NCI-H1417 (cell line): ENCODE results near the gene TNN.
A peak's percentile ranks its signal among the peaks of the same experiment; 100 is the strongest.
"Not testable (repeated sequence)": the region's sequence is repeated elsewhere in the genome, so short reads cannot be mapped to it uniquely, and the experiment has no call there.

Experiments
- DNase-seq, 3 experiments: peaks; one replicate each; lab custom pipeline; 2025; lab: John Stamatoyannopoulos, UW

Gene TNN

DNA sequence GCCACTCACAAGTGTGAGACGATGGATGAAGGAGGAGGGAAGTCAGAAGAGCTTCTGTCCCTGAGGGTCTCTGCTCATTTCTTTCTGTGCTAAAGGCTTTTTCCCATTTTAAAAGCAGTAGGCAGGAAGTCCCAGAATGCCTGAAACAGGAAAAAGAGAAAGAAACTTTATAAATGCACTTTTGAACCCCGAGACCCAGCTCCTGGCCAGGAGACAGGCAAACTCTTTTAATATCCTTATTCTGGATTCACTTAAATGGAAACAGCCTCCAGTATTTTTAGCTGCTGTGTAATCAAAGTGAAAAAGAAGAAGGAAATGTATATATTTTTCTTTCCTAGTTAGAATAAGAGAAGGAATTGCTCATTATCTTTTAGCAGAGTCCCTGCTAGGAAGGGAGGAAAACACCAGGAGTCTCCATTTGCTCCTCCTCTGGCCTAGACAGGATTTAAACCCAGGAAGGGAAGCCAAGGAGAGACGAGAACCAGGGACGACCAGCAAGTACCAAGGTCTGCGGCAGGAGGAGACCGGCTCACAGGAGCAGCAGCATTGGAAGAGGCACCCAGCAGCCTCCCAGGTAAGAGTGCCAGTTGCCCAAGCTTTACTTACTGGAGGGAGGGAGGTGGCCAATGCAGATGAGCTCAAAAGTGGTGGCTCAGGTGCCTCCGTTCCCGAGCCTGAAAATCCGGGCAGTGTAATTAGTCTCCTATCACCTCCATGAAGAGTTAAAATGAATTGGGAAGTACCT lies at the start of gene TNN:
Gene TNN (plus strand): TSS at position 472 of the 745 bp plus-strand sequence. CDS start 9,586 bp downstream, outside the sequence.
- no peak for DNase-seq

DNA sequence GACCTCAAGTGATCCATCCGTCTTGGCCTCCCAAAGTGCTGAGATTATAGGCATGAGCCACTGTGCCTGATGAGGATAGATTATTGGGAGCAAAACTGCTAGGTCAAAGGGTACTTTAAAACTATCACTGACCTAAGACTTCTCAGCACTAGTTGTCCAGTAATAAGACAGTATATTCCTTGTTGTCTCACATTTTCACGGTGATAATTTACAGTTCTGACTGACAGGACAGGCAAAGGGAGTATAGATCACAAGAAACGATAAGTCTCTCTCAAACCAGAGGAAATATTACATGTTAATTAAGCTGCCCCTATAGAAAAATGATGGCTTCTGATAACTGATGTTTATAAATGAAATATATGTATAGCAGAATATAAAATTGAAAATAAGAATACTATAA lies 48.1 kb upstream of the TNN start:
- no peak for DNase-seq

GRCh38 chr1:175023043-175023921 lies 44.4 kb upstream of the TNN start, which contains the start of gene MRPS14:
Gene MRPS14 (minus strand): TSS chr1:175023425. CDS start chr1:175023408, 17 bp downstream.
- DNase-seq, result peak; percentile 97 to 100 (median 99)

- DNase-seq, result not testable (repeated sequence)
Observed at GRCh38 chr1:175023922-175024242, 43.8 kb upstream of the TNN start.

DNA sequence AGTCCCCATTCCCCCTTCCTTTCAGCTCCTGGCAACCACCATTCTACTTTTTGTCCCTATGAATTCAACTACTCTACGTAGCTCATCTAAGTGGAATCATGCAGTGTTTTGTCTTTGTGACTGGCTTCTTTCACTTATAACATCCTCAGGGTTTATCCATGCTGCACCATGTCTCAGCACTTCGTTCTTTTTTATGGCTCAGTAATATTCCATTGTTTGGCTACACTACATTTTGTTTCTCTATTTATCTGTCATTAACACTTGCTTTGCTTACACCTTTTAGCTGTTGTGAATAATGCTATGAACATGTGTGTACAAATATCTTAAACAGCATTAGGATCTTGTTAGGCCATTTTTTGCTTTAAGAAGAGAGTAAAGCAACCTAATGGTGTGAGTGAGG lies 42.9 kb upstream of the TNN start:
- no peak for DNase-seq

- DNase-seq, result peak in 2 of 3 experiments; percentile 4 to 49
Observed at GRCh38 chr1:175033953-175034352, 33.7 kb upstream of the TNN start.

DNA sequence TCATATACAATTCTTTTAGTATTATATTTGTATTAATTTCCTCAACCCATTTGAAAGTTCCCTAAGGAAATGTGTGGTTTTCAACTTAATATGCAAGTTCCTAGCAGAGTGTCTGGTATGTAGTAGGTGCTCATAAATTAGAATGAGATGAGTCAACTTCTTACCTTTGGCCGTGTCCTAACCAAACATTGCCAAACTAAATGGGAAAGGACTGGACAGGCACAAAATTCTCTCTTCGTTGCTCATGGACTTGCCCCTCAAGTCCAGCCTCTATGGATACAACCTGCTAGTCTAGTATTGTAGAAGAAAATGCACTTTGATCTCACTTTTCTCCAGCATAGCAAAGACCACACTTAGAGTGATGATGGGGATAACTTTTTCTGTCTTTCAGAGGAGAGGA lies 32.9 kb upstream of the TNN start:
- DNase-seq, result no peak

- DNase-seq, result no peak
Observed at GRCh38 chr1:175035865-175036264, 31.8 kb upstream of the TNN start.

GRCh38 chr1:175036476-175036875 lies 31.2 kb upstream of the TNN start:
- DNase-seq, result no peak

DNA sequence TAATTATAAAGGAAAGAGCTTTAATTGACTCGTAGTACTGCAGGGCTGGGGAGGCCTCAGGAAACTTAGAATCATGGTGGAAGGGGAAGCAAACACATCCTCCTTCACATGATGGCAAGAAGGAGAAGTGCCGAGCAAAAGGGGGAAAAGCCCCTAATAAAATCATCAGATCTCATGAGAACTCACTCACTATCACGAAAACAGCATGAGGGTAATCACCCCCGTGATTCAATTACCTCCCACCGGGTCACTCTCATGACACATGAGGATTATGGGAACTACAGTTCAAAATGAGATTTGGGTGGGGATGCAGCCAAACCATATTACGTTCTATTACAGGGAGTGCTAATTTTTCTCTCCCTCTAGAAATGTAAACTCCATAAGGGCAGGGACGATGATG lies 30.2 kb upstream of the TNN start:
- DNase-seq, result no peak

GRCh38 chr1:175040324-175040879 lies 27.2 kb upstream of the TNN start:
- DNase-seq, result no peak

GRCh38 chr1:175042650-175043049 lies 25.0 kb upstream of the TNN start:
- DNase-seq, result no peak

- DNase-seq, result no peak
Observed at GRCh38 chr1:175043824-175044223, 23.8 kb upstream of the TNN start.

DNA sequence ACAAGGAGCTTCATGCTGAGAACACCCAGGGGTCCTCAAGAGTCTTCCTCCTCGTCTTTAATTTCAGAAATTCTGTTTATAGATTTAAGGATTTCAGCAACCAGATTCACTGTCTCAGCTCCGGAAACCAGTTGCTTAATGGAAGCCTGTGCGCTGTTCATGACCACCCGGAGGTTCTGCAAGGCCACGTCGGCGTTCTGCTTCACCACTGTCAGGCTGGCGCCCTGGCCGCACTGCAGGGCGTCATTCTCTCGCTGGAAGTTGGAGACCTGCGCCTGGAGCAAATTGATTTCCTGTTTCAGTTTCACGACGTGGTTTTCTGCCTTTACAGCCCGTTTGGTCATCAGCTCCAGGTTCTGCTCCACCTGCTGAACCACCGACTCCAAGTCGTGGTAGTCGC lies 23.0 kb upstream of the TNN start:
- not testable (repeated sequence) for DNase-seq

DNA sequence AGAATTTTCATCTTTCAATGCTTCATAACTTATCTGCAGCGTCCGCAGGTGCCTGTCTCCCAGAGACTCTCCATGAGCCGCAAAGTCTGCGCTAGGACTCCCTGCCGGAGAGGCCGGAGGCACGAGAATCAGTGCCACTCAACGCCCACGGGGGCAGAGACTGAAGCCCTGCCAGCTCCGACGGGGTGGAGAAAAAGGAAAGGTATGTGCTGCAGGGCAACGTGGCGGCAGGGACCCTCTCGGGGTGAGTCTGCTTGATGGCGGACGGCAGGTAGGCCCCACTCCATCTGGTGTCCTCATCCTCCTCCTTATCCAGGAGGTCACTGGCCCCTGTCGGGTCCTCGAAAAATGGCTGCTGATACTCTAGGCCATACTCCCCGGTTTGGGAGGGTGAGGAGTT lies 22.5 kb upstream of the TNN start:
- no peak for DNase-seq

DNA sequence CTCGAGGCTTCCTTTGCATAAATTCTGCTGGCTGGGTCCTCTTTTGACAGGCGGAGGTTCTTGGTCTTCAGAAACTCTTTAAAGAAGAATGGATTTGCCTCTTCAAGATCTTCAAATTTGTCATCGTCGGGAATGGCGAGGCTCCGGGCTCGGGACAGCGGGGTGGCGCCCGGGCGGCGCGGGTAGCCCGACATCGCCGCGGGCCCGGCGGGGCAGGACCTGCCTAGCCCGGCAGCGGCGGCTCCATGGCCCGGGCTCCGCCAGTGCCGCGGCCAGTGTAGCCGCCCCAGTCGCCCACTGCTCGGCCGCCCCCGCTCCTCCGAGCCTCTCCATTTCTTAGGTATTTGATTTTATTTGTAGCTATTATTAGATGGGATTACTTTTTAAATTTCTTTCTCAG lies 22.1 kb upstream of the TNN start:
- no peak for DNase-seq

GRCh38 chr1:175050992-175051391 lies 16.6 kb upstream of the TNN start:
- no peak for DNase-seq

DNA sequence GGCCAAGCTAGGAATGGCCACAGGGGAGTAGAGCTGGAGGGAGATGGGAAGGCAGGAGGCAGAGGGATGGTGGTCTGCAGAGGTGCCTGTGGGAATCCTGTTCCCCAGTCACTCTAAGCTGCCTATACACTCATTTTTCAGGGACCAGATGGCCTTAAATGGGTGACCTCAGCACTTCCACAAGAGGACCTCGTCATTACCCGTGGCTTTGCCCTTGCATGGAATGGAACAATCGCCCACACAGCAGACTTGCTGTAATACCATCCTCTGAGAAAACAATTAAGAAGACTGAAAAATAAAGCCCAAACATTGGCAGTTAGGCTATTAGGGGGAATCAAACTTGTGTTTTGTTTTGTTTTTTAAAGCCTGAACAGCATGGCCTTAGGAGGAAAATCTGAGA lies 12.9 kb upstream of the TNN start:
- DNase-seq, result no peak

DNA sequence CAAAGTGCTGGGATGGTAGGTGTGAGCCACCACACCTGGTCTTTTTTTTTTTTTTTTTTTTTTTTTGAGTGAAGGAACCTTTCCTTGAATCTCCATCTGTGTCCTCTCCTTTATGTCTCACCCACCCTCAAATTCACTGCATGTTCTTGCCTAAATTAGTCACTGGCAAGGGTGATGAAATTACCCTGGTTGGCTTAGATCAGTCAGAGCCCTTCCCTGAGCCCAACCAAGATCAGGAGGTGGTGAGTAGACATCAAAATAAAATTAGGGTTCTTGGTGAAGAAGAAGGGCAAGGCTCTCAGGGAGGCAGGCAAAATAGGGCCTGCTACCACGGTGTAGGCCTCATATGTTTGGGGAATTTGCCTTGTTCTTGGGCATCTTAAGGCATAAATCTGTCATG lies 5.3 kb upstream of the TNN start:
- no peak for DNase-seq

DNA sequence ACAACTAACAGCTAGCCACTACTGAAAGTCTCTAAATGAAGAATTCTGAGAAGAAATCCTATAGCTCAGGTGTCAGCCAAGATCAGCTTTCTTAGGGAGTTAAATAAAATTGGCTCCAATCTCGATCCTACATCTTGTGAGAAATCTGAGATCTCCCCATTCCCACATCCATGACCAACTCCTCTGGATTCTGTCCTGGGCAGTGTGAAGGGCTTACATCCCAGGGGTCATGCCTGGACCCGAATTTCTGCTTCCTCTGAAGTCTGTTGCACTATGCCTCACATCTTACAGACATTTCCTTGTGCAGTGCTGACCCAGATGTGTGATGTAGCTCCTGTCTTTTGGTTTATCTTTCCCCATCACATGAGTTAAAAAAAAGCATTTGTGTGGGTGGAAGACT lies 4.8 kb upstream of the TNN start:
- no peak for DNase-seq

DNA sequence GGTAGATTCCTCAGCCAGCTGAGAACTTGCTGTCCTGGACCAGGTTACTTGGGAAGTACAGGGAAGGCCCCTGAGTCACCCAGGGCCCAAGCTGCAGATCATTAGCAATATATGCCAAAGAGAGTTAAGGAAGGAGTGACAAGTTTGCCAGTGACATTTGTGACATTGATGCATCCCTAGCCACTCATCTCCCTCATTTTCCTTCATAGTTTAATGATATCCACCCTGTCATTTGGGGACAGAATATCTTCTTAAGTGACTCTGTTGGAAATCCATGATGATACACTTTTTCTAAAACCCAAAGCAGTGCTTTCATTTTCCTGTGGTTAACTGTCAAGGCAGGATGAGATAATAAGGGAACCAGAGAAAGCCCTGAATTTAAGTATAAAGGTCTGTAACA lies 3.2 kb downstream of the TNN start:
- no peak for DNase-seq

- no peak for DNase-seq
Observed at GRCh38 chr1:175071276-175071943, 3.8 kb downstream of the TNN start.
